HG03175 (cell line): ENCODE measurements around the gene DOLPP1.

ENCODE experiments used
- ATAC-seq: cut with Tn5 transposase; IDR thresholded peaks from one replicate; pipeline ENCODE4 v1.9.1; 2021; ENCODE audit warnings: mild to moderate bottlenecking, moderate library complexity; ENCODE audit not compliant: unreplicated experiment

DOLPP1 gene

DNA sequence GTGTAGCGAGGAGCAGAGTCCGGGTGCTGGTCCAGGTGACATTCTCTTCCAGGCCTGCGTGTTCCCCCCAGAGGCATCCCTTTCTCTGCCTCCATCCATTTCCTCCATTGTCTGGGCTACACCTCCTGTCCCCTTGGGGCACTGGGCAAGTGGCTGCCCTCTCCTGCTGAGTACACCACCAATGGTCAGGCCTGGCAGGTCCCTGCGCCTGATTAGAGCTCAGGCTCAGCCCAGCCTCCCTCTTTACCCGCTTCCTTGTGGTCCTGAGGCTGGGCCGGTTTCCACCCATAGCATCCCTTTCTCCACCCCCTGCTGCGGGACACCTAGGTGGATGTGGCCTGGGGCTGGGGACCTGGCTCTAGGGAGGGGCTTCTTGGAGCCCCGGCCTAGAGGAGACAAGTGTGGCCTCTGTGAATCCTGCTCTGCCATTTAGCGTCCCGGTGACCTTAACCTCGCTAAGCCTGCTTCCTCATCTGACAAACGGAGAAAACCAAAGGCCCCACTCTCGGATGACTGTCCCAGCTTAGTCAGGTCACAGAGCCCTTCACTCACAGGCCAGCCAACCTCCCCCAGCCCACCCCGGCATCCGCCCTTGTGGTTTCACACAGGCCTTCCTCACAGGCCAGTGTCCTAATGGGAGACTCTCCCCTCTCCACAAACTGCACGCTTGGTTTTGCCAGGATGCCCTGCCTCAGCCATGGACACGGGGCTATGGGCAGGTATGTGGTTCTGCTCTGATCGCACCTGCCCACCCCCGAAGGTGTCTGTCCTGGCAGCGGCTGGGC lies 12.9 kb downstream of the DOLPP1 start:
- no peak for ATAC-seq

DNA sequence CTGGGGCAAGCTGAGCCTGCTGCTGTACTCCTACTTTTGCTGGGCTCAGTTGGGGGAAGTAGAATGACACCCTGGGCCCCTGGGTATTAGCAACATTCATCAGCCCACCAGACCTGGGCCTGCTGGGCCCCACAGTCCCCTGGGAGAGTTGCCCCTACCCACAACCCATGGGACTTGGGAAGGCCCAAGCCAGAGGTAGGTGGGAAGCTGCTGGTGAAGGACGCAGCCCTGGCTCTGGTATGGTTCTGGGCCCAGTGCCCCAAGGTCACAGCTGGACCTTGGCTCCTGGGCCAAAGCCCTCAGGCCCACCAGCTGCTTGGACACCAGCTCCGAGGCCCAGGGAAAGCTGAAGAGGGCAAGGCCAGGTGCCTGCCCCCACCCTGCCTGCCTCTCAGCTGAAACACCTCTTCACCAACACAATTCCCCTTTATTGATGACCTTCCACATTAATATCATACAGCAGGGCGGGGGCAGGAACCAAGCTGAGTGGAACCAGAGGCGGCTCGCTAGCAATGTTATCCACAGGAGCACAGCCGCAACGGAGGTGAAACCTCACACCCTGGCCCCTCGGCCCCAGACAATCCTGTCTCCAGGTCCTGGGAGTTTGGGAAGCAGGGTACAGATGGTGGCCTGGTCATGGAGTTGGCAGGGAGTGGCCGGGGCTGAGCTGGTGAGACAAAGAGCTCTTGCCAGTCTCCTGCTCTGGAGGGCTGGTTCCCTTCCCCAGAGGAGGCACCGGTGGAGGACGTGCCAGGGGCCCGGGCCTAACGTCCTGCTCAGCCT lies 13.7 kb downstream of the DOLPP1 start:
- ATAC-seq: no peak

DNA sequence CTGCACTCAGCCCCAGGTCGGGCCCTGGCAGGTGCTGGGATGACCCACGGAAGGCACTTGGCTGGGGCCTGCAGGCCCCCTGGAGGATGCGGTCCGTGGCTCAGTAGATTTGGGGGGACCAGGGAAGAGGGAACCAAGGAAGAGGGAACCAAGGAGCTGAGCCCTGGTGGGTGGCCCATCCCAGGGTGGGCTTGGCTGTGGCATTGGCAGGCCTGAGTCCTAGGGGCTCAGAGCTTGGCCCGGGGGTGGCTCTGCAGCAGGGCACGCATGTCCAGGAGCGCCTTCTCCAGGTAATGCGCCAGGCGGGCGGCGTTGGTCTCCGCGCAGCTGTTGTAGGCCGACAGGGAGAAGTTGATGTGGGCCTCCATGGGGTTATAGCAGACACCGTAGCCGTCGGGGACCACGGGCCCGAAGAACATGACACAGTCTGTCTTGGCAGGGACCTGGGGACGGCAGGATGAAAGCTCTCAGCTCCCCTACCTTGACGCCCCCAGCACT lies 14.3 kb downstream of the DOLPP1 start:
- ATAC-seq: no peak

DNA sequence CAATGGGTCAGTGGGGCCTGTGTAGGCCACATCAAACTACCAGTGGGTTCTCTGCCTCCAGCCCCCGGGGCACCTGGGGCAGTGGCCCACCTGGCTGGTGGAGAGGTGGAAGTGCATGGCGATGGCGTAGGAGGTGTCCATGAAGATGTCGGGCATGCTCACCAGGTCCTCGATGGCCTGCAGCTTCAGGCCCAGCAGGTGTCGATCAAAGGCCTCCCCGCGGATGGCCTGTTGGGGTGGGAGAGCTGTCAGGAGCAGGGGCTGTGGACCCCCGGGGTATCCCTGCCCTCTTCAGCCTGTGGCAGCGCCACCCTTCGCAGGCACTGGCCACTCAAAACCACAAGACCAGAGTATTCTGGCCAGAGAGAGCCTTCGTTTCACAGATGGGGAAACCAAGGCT lies 15.0 kb downstream of the DOLPP1 start:
- no peak for ATAC-seq

DNA sequence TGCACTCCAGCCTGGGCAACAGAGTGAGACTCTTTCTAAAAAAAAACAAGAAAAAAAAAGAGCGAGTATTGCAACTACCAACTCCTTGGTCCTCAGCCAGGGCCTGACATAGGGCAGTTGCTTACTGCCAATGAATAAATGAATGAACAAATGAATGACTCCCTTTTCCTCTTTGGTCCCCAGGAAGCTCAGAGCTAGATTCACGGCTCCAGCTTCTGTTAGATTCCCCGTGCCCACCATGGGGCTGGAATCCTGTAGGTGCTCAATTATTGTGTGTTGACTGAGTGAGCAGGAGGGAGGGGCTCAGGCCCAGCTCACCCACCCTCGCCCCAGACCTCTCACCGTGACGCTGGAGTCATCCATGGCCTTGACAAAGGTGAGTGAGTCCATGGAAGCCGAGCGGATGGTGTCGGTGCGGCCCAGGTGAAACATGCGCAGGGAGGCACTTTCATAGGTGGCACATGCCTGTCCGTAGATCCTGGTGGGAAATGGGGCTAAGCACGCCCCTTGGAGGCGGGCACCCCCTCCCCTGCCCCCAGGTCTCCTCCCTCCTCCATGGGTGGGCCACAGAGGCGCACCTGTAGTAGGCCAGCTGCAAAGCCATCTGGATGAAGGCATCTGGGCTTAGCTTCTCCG lies 16.9 kb downstream of the DOLPP1 start:
- no peak for ATAC-seq

DNA sequence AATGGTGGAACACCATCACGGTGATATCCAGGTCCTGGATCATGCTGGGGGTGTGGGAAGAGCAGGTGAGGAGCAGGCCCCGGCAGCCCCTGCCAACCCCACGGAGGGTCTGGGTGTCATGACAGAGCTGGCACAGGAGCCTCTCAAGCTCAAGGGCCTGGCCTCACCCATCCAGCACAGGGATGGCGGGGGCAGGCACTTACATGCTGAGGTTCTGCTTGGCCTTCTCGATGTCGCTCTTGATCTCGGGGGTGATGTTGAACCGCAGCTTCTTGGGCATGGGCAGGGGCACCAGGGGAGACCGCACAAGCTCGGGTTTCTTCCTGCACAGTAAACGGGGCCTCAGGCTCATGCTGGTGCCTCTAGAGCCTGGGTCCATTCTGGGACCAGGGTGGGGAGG lies 17.4 kb downstream of the DOLPP1 start:
- ATAC-seq: no peak

DNA sequence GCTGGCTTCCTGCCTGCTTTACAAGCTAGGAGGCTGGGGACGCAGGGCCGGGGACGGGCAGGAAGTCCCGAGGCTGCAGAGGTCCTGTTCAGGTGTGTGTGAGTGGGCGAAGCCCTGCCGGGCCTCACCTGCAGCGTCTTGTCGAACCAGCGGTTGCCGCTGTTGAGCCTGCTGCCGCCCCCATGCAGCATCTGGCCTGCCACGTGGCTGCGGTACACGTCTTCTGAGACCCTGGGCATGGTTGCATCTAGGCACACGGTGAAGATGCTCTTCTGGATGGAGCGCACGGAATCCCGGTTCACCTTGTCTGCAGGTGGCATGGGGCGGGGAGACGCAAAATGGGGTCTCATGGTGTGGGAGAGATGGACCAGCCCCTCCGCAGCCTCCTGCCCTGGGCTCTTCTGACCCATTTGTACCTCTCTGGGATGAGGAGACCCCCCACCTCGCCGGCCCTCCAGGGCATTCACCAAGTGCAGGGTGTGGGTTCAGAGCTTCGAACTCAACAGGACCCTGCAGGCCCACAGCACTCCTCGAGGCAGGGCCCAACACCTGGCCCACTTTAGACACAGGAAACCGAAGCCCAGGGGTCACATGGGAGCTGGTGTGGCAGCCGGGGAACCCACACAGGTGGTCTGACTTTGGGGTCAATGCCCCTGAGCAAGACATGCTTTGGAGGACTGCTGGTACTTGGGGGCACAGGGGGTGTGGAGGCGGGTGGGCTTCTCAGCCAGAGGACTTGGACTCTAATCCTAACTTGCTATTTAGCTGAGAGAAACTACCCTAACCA lies 19.7 kb downstream of the DOLPP1 start:
- no peak for ATAC-seq

DNA sequence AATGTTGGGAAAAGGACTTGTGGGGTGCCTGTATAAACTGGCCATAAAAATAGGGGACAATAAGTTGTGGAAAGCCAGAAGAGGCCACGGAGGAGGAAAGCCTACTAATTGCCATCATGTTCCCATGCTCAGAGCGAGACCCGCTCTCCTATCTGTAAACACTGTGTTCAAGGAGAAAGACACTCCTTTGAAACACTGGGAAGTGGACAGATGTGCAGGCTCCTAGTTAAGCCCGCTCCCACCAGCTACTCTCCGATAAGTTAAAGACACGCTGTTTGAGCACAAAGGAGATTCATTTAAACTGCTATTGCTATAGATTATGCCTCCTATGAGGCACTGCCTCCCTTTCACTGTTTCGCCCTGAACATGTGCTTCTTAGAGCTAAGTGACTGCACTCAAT lies 20.4 kb downstream of the DOLPP1 start:
- ATAC-seq: no peak

DNA sequence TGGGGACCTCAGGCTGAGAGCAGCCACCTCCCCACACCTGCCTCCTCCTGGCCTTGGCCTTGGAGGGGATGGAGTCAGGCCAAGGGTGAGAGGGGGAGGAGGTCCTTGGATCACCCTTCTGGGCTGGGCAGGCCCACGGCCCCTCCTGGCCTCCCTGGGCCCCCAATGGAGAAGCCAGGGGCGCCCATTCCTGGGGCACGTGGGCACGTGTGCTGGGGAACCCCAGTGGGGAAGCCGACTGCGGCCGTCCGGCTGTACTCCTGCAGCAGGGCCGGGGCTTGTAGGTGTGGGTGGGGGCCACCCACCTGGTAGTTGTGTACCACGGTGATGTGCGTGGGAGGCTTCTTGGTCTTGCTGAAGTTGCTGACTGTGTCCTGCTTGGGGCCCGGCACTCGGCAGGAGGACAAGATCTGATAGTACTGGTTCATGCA lies 21.2 kb downstream of the DOLPP1 start:
- ATAC-seq: no peak

DNA sequence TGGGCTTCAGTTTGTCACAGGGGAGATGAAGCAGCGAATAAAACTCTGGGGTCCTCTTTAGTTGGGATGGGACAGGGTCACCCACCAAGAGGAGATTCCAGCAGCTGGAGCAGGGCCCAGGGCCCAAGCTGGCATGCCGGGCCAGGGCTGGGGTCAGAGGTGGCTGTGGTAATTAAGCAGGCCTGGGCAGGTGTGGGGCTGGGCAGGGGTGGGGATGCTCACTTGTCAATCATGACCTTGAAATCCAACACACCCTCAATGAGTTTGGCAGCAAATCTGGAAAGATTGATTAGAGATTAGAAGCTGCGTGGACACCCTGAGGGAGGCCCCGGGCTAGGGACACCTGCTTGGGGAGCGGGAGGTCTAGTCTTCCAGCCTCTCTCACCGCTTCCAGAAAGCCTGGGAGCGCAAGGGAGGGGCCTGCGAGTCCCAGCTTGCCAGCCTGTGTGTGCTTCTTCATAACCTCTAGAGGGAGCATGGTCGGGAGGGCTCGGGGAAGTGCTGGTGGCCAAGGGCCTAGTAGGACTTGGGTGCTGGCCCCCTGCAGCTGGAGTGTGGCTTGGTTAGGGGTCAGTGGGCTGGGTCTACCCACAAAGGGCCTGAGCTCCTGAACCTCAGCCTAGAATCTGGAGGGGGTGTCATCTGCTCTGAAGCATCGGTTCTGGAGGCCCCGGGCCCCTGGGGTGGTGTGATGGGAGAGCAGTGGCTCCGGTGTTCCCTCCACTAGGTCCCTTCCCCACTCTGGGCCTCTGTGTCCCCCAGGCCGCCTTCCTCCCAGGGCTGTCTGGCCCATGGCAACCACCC lies 22.1 kb downstream of the DOLPP1 start:
- no peak for ATAC-seq

DNA sequence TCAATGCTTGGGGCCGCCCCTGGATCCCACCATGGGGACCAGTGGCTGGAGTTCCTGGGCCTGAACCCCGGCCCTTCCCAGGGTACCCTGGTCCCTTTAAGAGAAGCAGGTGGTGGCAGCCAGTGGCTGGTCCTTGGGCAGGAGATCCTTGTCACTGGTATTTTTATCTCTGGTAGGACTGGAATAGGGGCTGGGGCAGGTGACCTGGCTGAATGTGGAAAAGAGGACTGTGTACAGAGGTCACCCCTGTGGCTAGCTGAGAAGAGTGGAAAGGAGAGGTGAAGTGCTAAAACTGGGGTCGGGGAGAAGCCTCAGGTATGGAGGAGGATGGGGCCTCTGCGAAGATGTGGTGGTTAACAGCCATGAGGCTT lies 22.7 kb downstream of the DOLPP1 start:
- ATAC-seq: no peak

DNA sequence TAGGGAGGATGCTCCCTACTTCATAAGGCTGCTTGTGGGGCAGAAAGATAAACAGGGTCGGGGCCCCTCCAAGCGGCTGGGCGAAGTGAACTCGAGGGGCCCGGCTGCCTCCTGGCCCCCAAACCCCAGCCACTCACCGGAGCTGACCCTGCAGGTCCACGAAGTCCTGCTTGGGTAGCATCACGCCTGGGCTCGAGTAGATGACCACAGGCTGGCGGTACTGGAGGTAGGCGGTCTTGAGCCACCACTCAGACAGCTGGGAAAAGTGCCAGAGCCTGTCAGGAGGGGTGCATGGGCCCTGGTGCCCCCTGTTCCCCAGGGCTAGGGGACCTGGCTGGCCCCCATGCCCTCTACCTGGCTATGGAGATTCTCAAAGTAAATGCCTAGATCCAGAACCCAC lies 23.1 kb downstream of the DOLPP1 start:
- ATAC-seq: no peak

DNA sequence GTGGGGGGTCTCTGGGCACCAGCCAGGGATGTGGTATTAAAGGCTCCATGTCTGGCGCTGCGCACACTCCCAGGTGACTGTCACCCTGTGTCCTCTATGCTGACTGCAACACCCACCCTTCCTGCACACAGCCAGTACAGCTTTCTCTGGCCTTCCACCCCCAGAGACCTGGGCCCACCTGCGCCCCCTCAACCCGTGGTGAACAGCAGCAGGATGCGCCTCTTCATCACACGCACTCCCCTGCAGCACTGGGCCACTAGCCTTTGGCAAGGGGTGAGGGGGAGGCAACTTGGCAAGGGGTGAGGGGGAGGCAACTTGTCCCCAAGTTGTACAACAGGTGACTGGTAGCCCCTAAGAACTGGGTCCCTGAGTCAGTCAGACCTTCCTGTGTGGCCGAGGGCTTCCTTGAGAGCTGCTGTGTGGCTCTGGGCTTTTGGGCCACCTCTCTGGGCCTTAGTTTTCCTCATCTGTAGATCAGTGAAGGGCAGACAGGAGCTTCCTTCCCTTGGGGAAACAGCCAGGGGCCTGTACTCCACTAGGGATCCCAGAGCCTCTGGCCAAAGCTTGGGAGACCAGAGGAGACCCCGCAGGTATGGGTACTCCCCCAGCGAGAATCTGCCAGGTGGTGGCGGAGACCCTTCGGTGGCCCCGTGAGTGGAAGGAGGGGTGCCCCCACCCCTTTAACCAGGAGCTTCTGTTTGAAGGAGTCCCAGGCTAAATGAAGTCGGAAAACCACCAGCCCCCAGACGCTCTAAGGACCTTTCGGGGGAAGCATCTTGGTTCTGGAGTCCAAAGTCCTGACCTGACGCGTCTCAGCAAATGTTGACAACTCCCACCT lies 25.2 kb downstream of the DOLPP1 start:
- ATAC-seq: no peak

DNA sequence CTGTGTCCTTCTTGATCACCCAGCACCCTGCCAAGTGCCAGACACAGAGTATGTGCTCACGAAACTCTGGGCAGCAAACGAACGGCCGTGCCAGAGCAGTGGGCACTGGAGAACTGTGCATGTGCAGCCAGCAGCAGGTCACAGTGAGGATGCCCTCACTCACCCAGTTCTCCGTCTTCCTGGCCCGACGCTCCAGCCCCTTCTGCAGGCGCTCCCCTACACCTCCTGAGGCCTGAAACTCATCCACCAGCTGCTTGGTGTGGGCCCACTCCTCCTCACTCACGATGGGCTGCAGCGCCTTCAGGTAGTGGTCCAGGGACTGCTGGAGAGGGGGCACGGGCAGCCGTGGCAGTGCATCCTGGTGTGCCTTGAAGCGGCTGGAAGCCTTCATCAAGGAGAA lies 26.7 kb downstream of the DOLPP1 start:
- no peak for ATAC-seq

DNA sequence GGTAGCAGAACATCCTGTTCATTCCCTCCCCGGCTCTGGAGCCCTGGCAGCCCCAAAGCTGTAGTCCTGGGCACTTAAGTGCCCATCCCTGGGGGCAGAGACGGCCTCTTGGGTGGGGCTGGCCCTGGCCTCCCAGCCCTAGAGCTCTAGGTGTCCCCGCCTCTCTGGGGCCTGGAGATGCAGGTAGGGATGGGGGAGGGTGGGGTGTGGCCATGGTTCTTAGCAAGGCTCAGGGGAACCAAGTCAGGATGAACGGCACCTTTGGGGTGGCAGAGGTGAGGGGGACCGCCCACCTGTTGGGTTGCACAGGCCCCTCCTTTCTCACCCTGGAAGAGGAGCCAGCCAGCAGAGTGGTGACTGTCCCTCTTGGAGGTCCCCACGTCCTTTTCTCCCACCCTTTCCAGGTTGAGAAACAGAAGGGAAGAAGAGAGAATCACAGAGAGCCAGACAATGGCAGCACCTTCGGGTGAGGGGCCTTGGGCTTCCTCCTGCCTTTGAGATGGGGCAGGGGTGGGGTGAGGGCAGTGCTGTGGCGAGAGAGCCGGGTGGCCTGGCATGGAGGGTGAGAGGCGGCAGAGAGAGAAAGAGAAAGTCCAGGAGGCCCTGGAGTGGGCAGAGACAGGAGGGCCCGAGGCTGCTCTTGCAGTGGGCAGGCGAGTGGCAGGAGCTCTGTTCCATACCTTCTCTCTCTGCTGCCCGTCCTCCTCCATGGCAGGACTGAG lies 27.3 kb downstream of the DOLPP1 start:
- ATAC-seq: no peak

DNA sequence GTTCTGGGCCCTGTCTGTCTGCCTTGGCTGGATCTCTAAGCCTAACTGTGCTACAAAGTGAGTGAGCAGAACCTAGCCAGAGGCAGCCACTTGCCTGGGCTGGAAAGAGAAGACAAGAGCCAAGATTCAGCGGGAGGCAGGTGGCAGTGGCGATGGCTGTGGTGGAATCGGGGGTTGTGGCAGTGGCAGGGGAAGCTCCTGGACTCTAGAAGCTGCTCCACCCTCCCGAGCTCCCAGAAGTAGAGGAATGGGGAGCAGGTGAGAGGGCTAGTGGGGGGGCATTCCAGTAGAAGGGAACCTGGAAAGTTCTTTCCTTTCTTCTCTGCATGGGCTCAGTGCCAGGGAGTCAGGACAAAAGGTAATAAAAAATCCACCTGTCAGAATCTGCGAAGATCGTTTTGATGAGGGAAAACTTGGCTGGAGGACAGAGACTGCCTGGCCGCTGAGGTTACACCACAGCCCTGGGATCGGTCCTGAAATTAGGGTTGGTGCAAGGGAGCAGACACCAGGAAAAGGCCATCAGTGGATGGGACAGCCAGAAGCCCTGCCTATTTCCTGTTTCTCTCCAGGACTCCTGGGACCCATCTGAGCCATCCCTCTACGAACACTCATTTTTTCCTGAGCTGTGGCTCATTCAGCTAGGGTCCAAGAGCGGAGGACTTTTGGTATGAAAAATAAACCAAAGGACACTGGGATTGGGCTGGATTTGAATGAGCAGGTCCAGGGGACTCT lies 28.1 kb downstream of the DOLPP1 start:
- ATAC-seq: no peak

DNA sequence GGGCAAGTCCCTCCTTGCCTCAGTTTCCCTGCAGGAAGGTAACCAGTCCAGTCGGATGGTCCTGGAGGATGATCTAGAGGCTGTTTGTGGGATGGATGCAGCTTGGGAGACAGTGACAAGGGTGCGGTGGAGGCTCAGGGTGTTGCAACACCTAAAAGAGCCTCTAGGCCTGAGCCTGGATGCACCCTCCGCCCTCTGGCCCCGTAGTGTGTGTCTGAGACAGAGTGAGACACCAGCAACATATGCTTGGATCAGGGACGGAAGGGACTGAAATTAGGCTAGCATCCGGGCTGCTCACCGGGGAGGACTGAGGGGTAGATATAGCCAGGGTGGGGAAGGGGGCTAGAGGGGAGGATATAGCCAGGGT lies 28.6 kb downstream of the DOLPP1 start:
- ATAC-seq: no peak
